ENCODE results near the gene ATAT1. TPM values are rescaled to one million over a fixed set of nuclear protein-coding genes. Genes with fewer than 3 reads are reported as not detected.
A peak's percentile ranks its signal among the peaks of the same experiment; 100 is the strongest.

The ATAT1 gene
- total RNA-seq, 1 donor from 2014 or later: 13.3 TPM

DNA sequence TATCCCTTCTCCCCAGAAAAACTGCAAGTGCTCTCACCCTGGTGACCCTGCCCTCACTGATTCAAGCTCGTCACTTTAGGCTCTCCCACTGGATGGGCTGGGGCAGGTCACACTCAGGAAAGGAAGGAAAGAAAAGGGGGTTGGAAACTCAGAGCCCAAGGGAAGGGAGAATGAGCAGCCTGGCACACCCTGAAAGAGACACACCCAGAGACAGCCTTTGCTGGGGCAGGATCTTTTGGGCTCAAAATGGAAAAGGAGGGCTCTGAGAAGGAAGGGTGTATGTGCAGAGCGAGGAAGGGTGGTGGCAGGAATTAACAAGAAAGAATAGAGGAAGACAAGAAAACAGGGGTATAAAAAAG, 57.3 kb downstream of the ATAT1 start:
- Histone ChIP-seq H3K9me3 (no peaks in the 10 kb centered on the region), H3K36me3 (no peaks in the 10 kb centered on the region), H3K4me1 (peaks cover 86% of the 10 kb centered on the region), H3K4me3 (peak overlapping the region; percentile 93 to 97), H3K27ac (peak overlapping the region; percentile 92), H3K27me3 (no peaks in the 10 kb centered on the region)
- TF ChIP-seq, protein P1, sequence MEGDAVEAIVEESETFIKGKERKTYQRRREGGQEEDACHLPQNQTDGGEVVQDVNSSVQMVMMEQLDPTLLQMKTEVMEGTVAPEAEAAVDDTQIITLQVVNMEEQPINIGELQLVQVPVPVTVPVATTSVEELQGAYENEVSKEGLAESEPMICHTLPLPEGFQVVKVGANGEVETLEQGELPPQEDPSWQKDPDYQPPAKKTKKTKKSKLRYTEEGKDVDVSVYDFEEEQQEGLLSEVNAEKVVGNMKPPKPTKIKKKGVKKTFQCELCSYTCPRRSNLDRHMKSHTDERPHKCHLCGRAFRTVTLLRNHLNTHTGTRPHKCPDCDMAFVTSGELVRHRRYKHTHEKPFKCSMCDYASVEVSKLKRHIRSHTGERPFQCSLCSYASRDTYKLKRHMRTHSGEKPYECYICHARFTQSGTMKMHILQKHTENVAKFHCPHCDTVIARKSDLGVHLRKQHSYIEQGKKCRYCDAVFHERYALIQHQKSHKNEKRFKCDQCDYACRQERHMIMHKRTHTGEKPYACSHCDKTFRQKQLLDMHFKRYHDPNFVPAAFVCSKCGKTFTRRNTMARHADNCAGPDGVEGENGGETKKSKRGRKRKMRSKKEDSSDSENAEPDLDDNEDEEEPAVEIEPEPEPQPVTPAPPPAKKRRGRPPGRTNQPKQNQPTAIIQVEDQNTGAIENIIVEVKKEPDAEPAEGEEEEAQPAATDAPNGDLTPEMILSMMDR (IDR thresholded peaks at IDR 0.05): no peak
- TF ChIP-seq POLR2A (IDR thresholded peaks at IDR 0.05): no peak
- TF ChIP-seq POLR2AphosphoS5 (IDR thresholded peaks at IDR 0.05; ENCODE audit: insufficient read depth in 1 of 2, low read depth in 1 of 2): no peak
- intact Hi-C loops (cut with DNase I): loop anchor here (10.0 kb wide), 2 partner anchors 69 to 201 kb away; partner anchors contain the start of genes DDR1, MRPS18B and PPP1R10
- no peak for DNase-seq (ENCODE audit: extremely low spot score in 2 of 2)

DNA sequence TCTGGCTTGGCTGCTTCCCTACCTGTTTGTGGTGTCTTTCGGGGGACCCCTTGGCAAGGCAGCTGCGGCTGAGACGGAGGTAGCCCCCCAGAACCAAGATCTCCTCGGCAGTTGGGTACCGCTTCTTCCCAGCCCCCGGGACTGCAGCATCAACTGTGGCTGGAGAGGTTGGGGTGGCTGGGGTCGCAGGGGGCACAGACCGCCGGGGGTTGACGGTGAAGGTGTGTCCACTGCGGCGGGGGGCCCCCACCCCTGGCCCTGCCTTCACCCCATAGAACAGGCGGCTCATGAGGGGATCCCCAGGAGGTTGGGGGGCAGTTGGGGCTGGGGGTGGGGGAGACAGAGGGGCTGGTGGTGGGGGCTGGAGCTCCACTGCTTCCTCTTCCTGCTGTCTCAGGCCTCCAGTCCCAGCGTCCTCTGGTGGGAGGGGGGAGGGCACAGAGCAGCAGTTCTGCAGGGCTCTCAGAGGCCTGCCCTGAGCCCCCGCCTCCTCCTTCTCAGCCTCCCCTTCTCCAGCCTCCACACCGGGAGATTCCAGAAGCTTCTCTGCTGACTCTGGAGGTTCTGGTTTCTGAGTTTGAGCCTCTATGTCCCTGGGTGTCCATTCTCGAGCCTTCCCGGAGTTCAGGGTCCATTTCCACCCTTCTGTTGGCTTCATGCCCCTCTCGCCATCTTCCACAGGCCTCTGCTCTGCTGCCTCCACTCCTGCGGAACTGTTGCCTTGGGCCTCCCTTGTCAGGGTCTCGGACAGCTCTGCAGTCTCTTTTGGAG, 57.9 kb downstream of the ATAT1 start:
- TF ChIP-seq, protein P1 (IDR thresholded peaks at IDR 0.05): no peak
- TF ChIP-seq POLR2A (IDR thresholded peaks at IDR 0.05) (no peak), POLR2AphosphoS5 (IDR thresholded peaks at IDR 0.05; ENCODE audit: insufficient read depth in 1 of 2, low read depth in 1 of 2) (no peak)
- Histone ChIP-seq H3K4me3 (peak overlapping the region; percentile 93 to 97), H3K36me3 (no peaks in the 10 kb centered on the region), H3K4me1 (peaks cover 86% of the 10 kb centered on the region), H3K27ac (peak overlapping the region; percentile 92), H3K9me3 (no peaks in the 10 kb centered on the region), H3K27me3 (no peaks in the 10 kb centered on the region)
- intact Hi-C loops (cut with DNase I): loop anchor here (10.0 kb wide), 2 partner anchors 70 to 200 kb away; partner anchors contain the start of genes DDR1, MRPS18B and PPP1R10
- no peak for DNase-seq (ENCODE audit: extremely low spot score in 2 of 2)

DNA sequence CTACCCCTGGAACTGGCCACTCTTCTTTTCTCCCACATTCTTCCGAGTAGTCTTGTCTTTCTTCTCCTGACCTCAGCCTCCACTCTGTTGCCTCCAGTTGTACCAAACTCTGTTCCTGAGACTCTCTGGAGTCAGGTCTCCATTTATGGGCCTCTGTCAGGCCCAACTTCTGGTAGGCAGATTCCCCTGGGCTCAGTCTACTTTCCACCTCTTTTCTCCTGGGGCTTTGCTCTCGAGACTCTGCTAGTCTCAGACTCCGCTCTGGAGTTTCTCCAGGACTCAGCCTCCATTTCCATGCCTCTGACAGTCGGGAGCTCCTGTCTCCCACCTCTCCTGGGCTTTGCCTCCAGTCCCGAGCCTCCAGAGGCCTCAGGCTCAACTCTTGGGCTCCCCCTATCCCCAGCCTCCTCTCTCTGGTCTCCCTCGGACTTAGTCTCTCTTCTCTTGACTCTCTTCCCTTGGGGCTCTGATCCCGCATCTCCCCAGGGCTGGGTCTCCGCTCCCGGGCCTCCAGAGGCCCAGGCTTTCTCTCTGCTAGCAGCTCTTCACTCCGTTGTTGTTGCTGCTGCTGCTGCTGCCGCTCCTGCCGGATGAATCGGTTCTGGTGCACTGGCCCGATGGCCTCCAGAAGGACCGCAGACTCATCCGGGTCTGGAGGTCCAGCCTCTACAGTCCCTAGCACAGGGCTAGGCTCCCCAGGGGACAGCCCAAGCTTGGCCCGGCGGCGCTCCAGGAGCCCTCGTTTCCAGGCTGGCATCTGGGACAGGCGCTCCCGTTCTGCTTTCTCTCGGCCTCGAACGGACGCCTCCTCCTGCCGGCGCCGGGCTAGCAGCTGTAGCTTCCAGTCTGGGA, 58.7 kb downstream of the ATAT1 start:
- peak overlapping the region; percentile 92 for H3K27ac ChIP-seq
- H3K4me1 ChIP-seq: peaks cover 86% of the 10 kb centered on the region
- peak overlapping the region; percentile 93 to 97 for H3K4me3 ChIP-seq
- TF ChIP-seq POLR2A (IDR thresholded peaks at IDR 0.05) (no peak), POLR2AphosphoS5 (IDR thresholded peaks at IDR 0.05; ENCODE audit: insufficient read depth in 1 of 2, low read depth in 1 of 2) (no peak)
- TF ChIP-seq, protein P1 (IDR thresholded peaks at IDR 0.05): no peak
- H3K9me3 ChIP-seq: no peaks in the 10 kb centered on the region
- H3K27me3 ChIP-seq: no peaks in the 10 kb centered on the region
- H3K36me3 ChIP-seq: no peaks in the 10 kb centered on the region
- intact Hi-C loops (cut with DNase I): loop anchor here (2.0 to 10.0 kb wide), 3 partner anchors 35 to 199 kb away; partner anchors contain the start of genes DDR1, MRPS18B, PPP1R10 and TUBB
- DNase-seq (ENCODE audit: extremely low spot score in 2 of 2): no peak

DNA sequence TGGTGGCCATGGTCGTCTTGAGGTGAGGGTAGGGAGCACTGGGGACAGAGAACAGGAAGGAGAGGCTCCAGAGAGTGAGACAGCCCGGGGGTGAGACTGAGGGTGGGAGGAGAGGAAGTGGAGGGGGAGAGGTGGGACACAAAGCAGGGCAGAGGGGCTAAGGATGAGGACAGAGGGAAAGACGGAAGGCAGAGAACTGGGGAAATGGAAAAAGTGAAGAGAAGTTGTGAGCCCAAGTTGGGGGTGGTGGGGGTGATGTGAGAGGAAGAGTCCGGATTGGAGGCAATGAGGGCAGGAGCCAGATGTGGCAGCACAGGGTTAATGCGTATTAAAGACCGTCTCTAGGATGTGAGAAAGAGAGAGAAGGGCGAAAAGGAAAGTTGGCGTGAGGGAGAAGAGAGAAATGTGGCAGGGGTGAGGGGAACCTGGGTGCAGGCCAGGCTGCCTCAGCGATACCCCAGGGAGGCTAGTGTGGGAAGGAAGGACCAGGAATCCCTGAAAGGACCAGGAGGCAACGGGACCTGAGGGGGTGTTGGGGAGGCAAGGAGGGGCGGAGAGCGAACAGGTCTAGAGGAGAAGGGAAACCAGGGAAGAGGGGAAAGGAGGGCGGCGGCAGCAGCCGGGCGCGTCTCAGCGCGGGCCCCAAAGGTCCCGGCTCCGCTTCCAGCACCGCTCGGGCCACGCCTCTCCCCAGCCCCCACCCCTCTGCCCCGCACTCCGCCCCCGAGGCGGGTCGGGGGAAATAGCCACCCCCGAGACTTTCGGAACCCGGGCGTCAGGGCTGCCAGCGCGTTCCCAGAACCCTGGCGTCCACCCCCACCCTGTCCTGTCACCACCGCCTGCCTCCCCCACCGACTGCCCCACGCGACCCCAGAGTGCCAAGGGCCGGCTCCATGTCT, 59.6 kb downstream of the ATAT1 start, which contains the start of gene PPP1R18:
Gene PPP1R18 (minus strand): TSS at position 637 of the 899 bp plus-strand sequence. CDS start 627 bp downstream, at position 10.
- Histone ChIP-seq H3K27ac (peak within 1 kb of the TSS; percentile 92), H3K36me3 (no peaks in the 10 kb centered on the region), H3K9me3 (no peaks in the 10 kb centered on the region), H3K4me1 (peaks cover 78% of the 10 kb centered on the region), H3K27me3 (no peaks in the 10 kb centered on the region), H3K4me3 (peak within 1 kb of the TSS; percentile 93 to 97)
- TF ChIP-seq POLR2A (IDR thresholded peaks at IDR 0.05) (peak in 1 of 2 donors; percentile 51), POLR2AphosphoS5 (IDR thresholded peaks at IDR 0.05; ENCODE audit: insufficient read depth in 1 of 2, low read depth in 1 of 2) (peak in 1 of 2 donors; percentile 71)
- TF ChIP-seq, protein P1 (IDR thresholded peaks at IDR 0.05): no peak
- no peak for DNase-seq (ENCODE audit: extremely low spot score in 2 of 2)
- intact Hi-C loops (cut with DNase I): loop anchor here (2.0 to 10.0 kb wide), 3 partner anchors 35 to 199 kb away; partner anchors contain the start of genes DDR1, MRPS18B, PPP1R10 and TUBB

Measured in vagina (tissue), 2 donors.